WTC11 (cell line): ENCODE results near the gene USP48. TPM values are rescaled to one million over a fixed set of nuclear protein-coding genes. Genes with fewer than 3 reads are reported as not detected.

Experiments used
- ATAC-seq: fragments of 200-7000 bp; cut with Tn5 transposase; 2 replicates; pipeline ENCODE4 v1.10.0; 2021; ENCODE audit warnings: mild to moderate bottlenecking, moderate library complexity
- CTCF ChIA-PET: fragments of 300-600 bp; sonication (Branson Sonifier 250); formaldehyde crosslinking; loops from one replicate; lab custom pipeline; 2021; ENCODE audit warnings: antibody characterized with exemption; lab: Charles Lee
- POLR2A ChIA-PET: fragments of 350-600 bp; sonication (Branson Sonifier 250); formaldehyde crosslinking; loops from one replicate; lab custom pipeline; 2021; ENCODE audit warnings: antibody characterized with exemption; lab: Charles Lee
- DNase-seq: peaks from one replicate; pipeline ENCODE4 v3.0.0; 2021; ENCODE audit warnings: low spot score
- H3K27ac Mint-ChIP-seq: 2 replicates; pipeline ENCODE4 v1.8.0; 2021; ENCODE audit warnings: mixed read lengths
- H3K27me3 Mint-ChIP-seq: 2 replicates; pipeline ENCODE4 v1.8.0; 2021; ENCODE audit warnings: low read depth, mild to moderate bottlenecking, moderate library complexity, mixed read lengths
- H3K36me3 Mint-ChIP-seq: 2 replicates; pipeline ENCODE4 v1.8.0; 2021; ENCODE audit warnings: mixed read lengths
- H3K4me1 Mint-ChIP-seq: 2 replicates; pipeline ENCODE4 v1.8.0; 2022; ENCODE audit warnings: mixed read lengths
- H3K4me3 Mint-ChIP-seq: 2 replicates; pipeline ENCODE4 v1.8.0; 2021; ENCODE audit warnings: mild to moderate bottlenecking, moderate library complexity, mixed read lengths
- H3K9me3 Mint-ChIP-seq: 2 replicates; pipeline ENCODE4 v1.8.0; 2021; ENCODE audit warnings: mixed read lengths
- ATF1 ChIP-seq: sonication (generic); formaldehyde crosslinking; IDR thresholded peaks from 2 replicates; pipeline ENCODE4 v1.8.1; 2023; ENCODE audit warnings: mild to moderate bottlenecking, moderate library complexity, missing genetic modification reagents
- ETV6 ChIP-seq: sonication (generic); formaldehyde crosslinking; IDR thresholded peaks from 2 replicates; pipeline ENCODE4 v1.8.1; 2022; ENCODE audit warnings: mild to moderate bottlenecking, missing genetic modification reagents
- FOXJ3 ChIP-seq: sonication (generic); formaldehyde crosslinking; IDR thresholded peaks from 2 replicates; pipeline ENCODE4 v1.9.0; 2021; ENCODE audit warnings: missing genetic modification reagents, mild to moderate bottlenecking, borderline replicate concordance
- FOXP1 ChIP-seq: sonication (generic); formaldehyde crosslinking; IDR thresholded peaks from 2 replicates; pipeline ENCODE4 v1.8.0; 2022; ENCODE audit warnings: missing genetic modification reagents, mild to moderate bottlenecking, moderate library complexity, borderline replicate concordance
- GRHL2 ChIP-seq: fragments of 250-450 bp; sonication (Bioruptor Pico); IDR thresholded peaks from 2 replicates; pipeline ENCODE4 v1.8.0; 2022; ENCODE audit warnings: mild to moderate bottlenecking, moderate library complexity; ENCODE audit not compliant: insufficient replicate concordance, severe bottlenecking
- HMGA2 ChIP-seq: fragments of 250-450 bp; sonication (Bioruptor Pico); IDR thresholded peaks from 2 replicates; pipeline ENCODE4 v1.4.0; 2021; ENCODE audit warnings: mild to moderate bottlenecking, moderate library complexity
- IRF2 ChIP-seq: sonication (generic); formaldehyde crosslinking; IDR thresholded peaks from 2 replicates; pipeline ENCODE4 v1.8.0; 2022; ENCODE audit warnings: low read depth, missing genetic modification reagents, borderline replicate concordance
- JUN ChIP-seq: sonication (generic); formaldehyde crosslinking; IDR thresholded peaks from 2 replicates; pipeline ENCODE4 v1.8.0; 2023; ENCODE audit warnings: mild to moderate bottlenecking, missing genetic modification reagents
- MYBL2 ChIP-seq: sonication (generic); formaldehyde crosslinking; IDR thresholded peaks from 2 replicates; pipeline ENCODE4 v1.8.1; 2023; ENCODE audit warnings: mild to moderate bottlenecking, moderate library complexity, missing genetic modification reagents
- NFATC4 ChIP-seq: fragments of 250-450 bp; sonication (Bioruptor Pico); IDR thresholded peaks from 2 replicates; pipeline ENCODE4 v1.9.0; 2021; ENCODE audit warnings: mild to moderate bottlenecking
- RORB ChIP-seq: fragments of 250-450 bp; sonication (Bioruptor Pico); IDR thresholded peaks from 2 replicates; pipeline ENCODE4 v1.9.0; 2021; ENCODE audit warnings: mild to moderate bottlenecking
- SOX15 ChIP-seq: fragments of 250-450 bp; sonication (Bioruptor Pico); IDR thresholded peaks from 2 replicates; pipeline ENCODE4 v1.9.0; 2021; ENCODE audit warnings: mild to moderate bottlenecking
- SP1 ChIP-seq: sonication (generic); formaldehyde crosslinking; conservative IDR thresholded peaks from 2 replicates; pipeline ENCODE4 v1.8.1; 2022; ENCODE audit warnings: missing genetic modification reagents
- ZNF121 ChIP-seq: sonication (generic); formaldehyde crosslinking; IDR thresholded peaks from 2 replicates; pipeline ENCODE4 v1.8.0; 2023; ENCODE audit warnings: missing genetic modification reagents
- ZNF219 ChIP-seq: sonication (generic); formaldehyde crosslinking; IDR thresholded peaks from 2 replicates; pipeline ENCODE4 v1.8.0; 2023; ENCODE audit warnings: missing genetic modification reagents, mild to moderate bottlenecking, borderline replicate concordance
- ZNF671 ChIP-seq: fragments of 250-450 bp; sonication (Bioruptor Pico); IDR thresholded peaks from 2 replicates; pipeline ENCODE4 v1.8.0; 2021; ENCODE audit warnings: mild to moderate bottlenecking
- total RNA-seq: library from RNA; stranded (reverse); gene quantifications from 3 replicates; pipeline ENCODE4 v1.2.3, GENCODE V29; 2021
- TF ChIP-seq, protein P1 (sequence below): sonication (generic); formaldehyde crosslinking; IDR thresholded peaks from 2 replicates; pipeline ENCODE4 v1.8.1; 2023; ENCODE audit warnings: mild to moderate bottlenecking, missing genetic modification reagents, moderate library complexity
- TF ChIP-seq, protein P2 (sequence below): sonication (generic); formaldehyde crosslinking; IDR thresholded peaks from 2 replicates; pipeline ENCODE4 v1.8.1; 2023; ENCODE audit warnings: mild to moderate bottlenecking, missing genetic modification reagents
- TF ChIP-seq, protein P3 (sequence below): sonication (generic); formaldehyde crosslinking; IDR thresholded peaks from 2 replicates; pipeline ENCODE4 v1.8.1; 2023; ENCODE audit warnings: mild to moderate bottlenecking, missing genetic modification reagents, borderline replicate concordance
- TF ChIP-seq, protein P4 (sequence below): fragments of 250-450 bp; sonication (Bioruptor Pico); IDR thresholded peaks from 2 replicates; pipeline ENCODE4 v2.1.2; 2022; ENCODE audit warnings: mild to moderate bottlenecking, moderate library complexity
- TF ChIP-seq, protein P5 (sequence below): fragments of 250-450 bp; sonication (Bioruptor Pico); IDR thresholded peaks from 2 replicates; pipeline ENCODE4 v1.8.0; 2021; ENCODE audit warnings: mild to moderate bottlenecking
- TF ChIP-seq, protein P6 (sequence below): sonication (generic); formaldehyde crosslinking; IDR thresholded peaks from 2 replicates; pipeline ENCODE4 v1.8.1; 2022; ENCODE audit warnings: mild to moderate bottlenecking, moderate library complexity, missing genetic modification reagents

The USP48 gene
- total RNA-seq, 1 experiment from 2014 or later = 86.9 TPM

DNA sequence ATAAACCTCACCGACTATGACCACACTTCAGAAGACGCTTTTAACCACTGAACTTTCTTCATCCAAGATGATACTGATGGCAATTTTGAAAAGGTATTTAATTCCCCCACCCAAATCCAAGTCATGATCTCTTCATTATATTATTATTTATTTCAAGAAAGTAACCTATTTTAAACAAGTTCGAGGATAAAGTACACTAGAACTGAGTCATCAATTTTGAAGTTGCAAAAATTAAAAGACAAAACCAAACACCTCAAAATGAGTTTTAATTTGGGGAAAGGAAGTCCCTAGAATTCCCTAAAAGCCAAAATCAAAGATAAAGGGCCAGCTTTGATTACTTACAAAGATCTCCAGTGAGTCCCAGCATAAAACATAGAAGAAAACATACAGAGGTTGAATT, 58.4 kb downstream of the USP48 start:
- DNase-seq = no peak
- peaks cover 41% of the 10 kb centered on the region for H3K36me3 Mint-ChIP-seq
- no peaks in the 10 kb centered on the region for H3K9me3 Mint-ChIP-seq
- H3K4me1 Mint-ChIP-seq = no peaks in the 10 kb centered on the region
- TF ChIP-seq SOX15 = no peak
- POLR2A ChIA-PET = no interaction called here
- H3K27me3 Mint-ChIP-seq = no peaks in the 10 kb centered on the region
- no peak for ATAC-seq
- no peak overlapping the region for H3K27ac Mint-ChIP-seq
- H3K4me3 Mint-ChIP-seq = no peak overlapping the region
- CTCF ChIA-PET = no interaction called here

DNA sequence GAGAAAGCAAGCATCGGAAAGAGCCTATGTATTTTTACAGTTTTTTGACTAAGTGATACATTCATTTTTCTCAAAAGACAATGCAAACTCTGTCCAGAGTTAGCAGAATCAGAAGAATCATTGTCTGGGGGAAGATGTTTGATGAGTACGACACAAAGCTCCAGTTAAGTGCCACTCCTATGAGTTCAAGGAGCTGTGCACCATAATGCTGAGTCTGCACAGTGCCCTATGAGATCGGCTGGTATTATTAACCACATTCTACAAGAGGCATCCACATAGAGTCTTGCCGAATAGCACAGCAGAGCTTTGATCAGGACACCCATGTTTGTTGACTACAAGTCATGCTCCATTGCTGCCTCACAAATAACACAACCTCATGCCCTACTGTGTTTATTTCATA, 58.9 kb downstream of the USP48 start:
- ChIA-PET POLR2A (no interaction called here), CTCF (no interaction called here)
- no peak for ATAC-seq
- H3K4me1 Mint-ChIP-seq = no peaks in the 10 kb centered on the region
- H3K4me3 Mint-ChIP-seq = no peak overlapping the region
- peaks cover 40% of the 10 kb centered on the region for H3K36me3 Mint-ChIP-seq
- no peaks in the 10 kb centered on the region for H3K9me3 Mint-ChIP-seq
- no peak for DNase-seq
- no peak overlapping the region for H3K27ac Mint-ChIP-seq
- no peak for TF ChIP-seq ZNF219 (CRISPR knock-in tag)
- TF ChIP-seq ETV6 = no peak
- TF ChIP-seq RORB = no peak
- TF ChIP-seq MYBL2 (CRISPR knock-in tag) = no peak
- TF ChIP-seq IRF2 (CRISPR knock-in tag) = no peak
- TF ChIP-seq, protein P1, sequence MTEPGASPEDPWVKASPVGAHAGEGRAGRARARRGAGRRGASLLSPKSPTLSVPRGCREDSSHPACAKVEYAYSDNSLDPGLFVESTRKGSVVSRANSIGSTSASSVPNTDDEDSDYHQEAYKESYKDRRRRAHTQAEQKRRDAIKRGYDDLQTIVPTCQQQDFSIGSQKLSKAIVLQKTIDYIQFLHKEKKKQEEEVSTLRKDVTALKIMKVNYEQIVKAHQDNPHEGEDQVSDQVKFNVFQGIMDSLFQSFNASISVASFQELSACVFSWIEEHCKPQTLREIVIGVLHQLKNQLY (CRISPR knock-in tag) = no peak
- TF ChIP-seq FOXJ3 (CRISPR knock-in tag) = no peak
- no peak for TF ChIP-seq SP1 (CRISPR knock-in tag)
- no peak for TF ChIP-seq JUN (CRISPR knock-in tag)
- TF ChIP-seq, all 79 proteins: peak for 0
- no peaks in the 10 kb centered on the region for H3K27me3 Mint-ChIP-seq

DNA sequence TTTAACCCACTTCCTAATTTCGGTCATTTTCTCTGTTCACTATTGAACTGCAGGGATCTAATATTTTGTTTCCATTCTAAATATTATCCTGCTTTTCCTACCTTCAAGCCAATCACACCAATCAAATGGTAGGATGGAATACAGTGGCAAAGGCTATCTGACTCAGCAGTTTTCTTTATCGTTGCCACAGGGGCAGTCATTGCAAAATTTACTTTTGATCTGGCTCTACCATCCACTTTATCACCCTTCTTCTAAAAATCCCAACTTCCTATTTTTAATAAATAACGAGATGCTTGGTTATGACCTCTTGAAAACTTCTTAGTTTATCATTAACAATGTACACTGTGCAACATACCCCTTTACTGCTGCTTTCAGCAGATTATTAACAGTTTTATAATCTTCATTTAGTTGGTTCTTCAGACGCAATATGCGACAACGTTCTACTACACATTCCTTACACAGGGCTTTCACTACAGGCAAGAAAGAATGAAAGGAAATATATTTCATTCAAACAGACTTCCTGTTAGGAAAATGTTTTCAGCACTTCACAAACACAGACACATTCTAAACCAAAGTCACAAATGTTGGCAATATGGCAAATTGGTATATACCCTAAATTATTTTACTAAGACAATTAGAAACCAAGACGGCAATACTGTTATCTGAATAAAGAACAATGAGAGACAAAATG, 61.5 kb downstream of the USP48 start:
- H3K36me3 Mint-ChIP-seq = peaks cover 47% of the 10 kb centered on the region
- TF ChIP-seq GRHL2 = no peak
- TF ChIP-seq ATF1 = no peak
- no peak for TF ChIP-seq FOXP1
- TF ChIP-seq, protein P2, sequence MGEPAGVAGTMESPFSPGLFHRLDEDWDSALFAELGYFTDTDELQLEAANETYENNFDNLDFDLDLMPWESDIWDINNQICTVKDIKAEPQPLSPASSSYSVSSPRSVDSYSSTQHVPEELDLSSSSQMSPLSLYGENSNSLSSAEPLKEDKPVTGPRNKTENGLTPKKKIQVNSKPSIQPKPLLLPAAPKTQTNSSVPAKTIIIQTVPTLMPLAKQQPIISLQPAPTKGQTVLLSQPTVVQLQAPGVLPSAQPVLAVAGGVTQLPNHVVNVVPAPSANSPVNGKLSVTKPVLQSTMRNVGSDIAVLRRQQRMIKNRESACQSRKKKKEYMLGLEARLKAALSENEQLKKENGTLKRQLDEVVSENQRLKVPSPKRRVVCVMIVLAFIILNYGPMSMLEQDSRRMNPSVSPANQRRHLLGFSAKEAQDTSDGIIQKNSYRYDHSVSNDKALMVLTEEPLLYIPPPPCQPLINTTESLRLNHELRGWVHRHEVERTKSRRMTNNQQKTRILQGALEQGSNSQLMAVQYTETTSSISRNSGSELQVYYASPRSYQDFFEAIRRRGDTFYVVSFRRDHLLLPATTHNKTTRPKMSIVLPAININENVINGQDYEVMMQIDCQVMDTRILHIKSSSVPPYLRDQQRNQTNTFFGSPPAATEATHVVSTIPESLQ = no peak
- TF ChIP-seq, protein P3, sequence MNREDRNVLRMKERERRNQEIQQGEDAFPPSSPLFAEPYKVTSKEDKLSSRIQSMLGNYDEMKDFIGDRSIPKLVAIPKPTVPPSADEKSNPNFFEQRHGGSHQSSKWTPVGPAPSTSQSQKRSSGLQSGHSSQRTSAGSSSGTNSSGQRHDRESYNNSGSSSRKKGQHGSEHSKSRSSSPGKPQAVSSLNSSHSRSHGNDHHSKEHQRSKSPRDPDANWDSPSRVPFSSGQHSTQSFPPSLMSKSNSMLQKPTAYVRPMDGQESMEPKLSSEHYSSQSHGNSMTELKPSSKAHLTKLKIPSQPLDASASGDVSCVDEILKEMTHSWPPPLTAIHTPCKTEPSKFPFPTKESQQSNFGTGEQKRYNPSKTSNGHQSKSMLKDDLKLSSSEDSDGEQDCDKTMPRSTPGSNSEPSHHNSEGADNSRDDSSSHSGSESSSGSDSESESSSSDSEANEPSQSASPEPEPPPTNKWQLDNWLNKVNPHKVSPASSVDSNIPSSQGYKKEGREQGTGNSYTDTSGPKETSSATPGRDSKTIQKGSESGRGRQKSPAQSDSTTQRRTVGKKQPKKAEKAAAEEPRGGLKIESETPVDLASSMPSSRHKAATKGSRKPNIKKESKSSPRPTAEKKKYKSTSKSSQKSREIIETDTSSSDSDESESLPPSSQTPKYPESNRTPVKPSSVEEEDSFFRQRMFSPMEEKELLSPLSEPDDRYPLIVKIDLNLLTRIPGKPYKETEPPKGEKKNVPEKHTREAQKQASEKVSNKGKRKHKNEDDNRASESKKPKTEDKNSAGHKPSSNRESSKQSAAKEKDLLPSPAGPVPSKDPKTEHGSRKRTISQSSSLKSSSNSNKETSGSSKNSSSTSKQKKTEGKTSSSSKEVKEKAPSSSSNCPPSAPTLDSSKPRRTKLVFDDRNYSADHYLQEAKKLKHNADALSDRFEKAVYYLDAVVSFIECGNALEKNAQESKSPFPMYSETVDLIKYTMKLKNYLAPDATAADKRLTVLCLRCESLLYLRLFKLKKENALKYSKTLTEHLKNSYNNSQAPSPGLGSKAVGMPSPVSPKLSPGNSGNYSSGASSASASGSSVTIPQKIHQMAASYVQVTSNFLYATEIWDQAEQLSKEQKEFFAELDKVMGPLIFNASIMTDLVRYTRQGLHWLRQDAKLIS = no peak
- TF ChIP-seq HMGA2 (CRISPR knock-in tag) = no peak
- TF ChIP-seq, protein P4, sequence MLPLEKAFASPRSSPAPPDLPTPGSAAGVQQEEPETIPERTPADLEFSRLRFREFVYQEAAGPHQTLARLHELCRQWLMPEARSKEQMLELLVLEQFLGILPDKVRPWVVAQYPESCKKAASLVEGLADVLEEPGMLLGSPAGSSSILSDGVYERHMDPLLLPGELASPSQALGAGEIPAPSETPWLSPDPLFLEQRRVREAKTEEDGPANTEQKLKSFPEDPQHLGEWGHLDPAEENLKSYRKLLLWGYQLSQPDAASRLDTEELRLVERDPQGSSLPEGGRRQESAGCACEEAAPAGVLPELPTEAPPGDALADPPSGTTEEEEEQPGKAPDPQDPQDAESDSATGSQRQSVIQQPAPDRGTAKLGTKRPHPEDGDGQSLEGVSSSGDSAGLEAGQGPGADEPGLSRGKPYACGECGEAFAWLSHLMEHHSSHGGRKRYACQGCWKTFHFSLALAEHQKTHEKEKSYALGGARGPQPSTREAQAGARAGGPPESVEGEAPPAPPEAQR (CRISPR knock-in tag) = no peak
- TF ChIP-seq ZNF671 (CRISPR knock-in tag) = no peak
- TF ChIP-seq NFATC4 = no peak
- TF ChIP-seq ETV6 = no peak
- TF ChIP-seq, protein P5, sequence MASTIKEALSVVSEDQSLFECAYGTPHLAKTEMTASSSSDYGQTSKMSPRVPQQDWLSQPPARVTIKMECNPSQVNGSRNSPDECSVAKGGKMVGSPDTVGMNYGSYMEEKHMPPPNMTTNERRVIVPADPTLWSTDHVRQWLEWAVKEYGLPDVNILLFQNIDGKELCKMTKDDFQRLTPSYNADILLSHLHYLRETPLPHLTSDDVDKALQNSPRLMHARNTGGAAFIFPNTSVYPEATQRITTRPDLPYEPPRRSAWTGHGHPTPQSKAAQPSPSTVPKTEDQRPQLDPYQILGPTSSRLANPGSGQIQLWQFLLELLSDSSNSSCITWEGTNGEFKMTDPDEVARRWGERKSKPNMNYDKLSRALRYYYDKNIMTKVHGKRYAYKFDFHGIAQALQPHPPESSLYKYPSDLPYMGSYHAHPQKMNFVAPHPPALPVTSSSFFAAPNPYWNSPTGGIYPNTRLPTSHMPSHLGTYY = no peak
- TF ChIP-seq ZNF121 (CRISPR knock-in tag) = no peak
- TF ChIP-seq SP1 (CRISPR knock-in tag) = no peak
- TF ChIP-seq, protein P6, sequence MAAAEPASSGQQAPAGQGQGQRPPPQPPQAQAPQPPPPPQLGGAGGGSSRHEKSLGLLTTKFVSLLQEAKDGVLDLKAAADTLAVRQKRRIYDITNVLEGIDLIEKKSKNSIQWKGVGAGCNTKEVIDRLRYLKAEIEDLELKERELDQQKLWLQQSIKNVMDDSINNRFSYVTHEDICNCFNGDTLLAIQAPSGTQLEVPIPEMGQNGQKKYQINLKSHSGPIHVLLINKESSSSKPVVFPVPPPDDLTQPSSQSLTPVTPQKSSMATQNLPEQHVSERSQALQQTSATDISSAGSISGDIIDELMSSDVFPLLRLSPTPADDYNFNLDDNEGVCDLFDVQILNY (CRISPR knock-in tag) = no peak
- TF ChIP-seq, all 79 proteins: peak for 0
- Mint-ChIP-seq H3K4me1 (no peaks in the 10 kb centered on the region), H3K9me3 (no peaks in the 10 kb centered on the region), H3K4me3 (no peak overlapping the region), H3K27ac (peak overlapping the region; percentile 22; the same call in 1 of the 2 replicates), H3K27me3 (no peaks in the 10 kb centered on the region)
- ATAC-seq = no peak
- no peak for DNase-seq
- ChIA-PET POLR2A (no interaction called here), CTCF (no interaction called here)
